Posterior vena cava (tissue), 2 donors: ENCODE measurements around the gene TC2N. TPM values are rescaled to one million over a fixed set of nuclear protein-coding genes. Genes with fewer than 3 reads are reported as not detected.
"Not testable (repeated sequence)": the region's sequence is repeated elsewhere in the genome, so short reads cannot be mapped to it uniquely, and the experiment has no call there.

Experiments used
- DNase-seq: peaks from one replicate; pipeline ENCODE4 v3.0.0-alpha.2; 2020; ENCODE audit warnings: low spot score
- intact Hi-C, 2 donors: fragments of 100-400 bp; cut with DNase I; formaldehyde crosslinking; loops; one replicate each; pipeline versions ENCODE4 v1.14.1 to v1.14.2; 2022 to 2023
- long read RNA-seq, 2 donors: library from polyadenylated mRNA; unstranded; transcript quantifications; one replicate each; pipeline ENCODE4 v2.0.0, GENCODE V29; 2020 to 2021
- total RNA-seq, 2 donors: library from RNA; stranded (reverse); fragmentation: NEBNext Ultra II Directional; extraction: Animal tissue kit (Norgen Biotek cat#: 25700); gene quantifications; one replicate each; pipeline ENCODE4 v1.2.1, GENCODE V29; 2021
- donor health status: DM: yes; HTN: yes; CAD: no.
- donor health status: DM: yes; HTN: yes; CAD: no.

TC2N gene
- total RNA-seq, result 10 to 100 TPM; 12.7 to 28.3 TPM
- long read RNA-seq, donor 1, partial matches to known transcripts, result 0 of 1 reads
- long read RNA-seq, donor 1, other reads (novel, unspliced or antisense), result 1 of 1 reads
- long read RNA-seq, donor 2, partial matches to known transcripts, result 1 of 8 reads
- long read RNA-seq, donor 2, other reads (novel, unspliced or antisense), result 6 of 8 reads

GRCh38 chr14:91867316-91867988 is at the start of gene TC2N:
Gene TC2N (minus strand): TSS chr14:91867536. CDS start chr14:91813769, 53,767 bp downstream.
- DNase-seq, result no peak
- intact Hi-C loops, result no loop called here

- DNase-seq, result no peak
- intact Hi-C loops, result no loop called here
Measured at GRCh38 chr14:91912035-91912434, 44.7 kb upstream of the TC2N start.

GRCh38 chr14:91911474-91912032 is 44.2 kb upstream of the TC2N start:
- no peak for DNase-seq
- intact Hi-C loops, result no loop called here

GRCh38 chr14:91910196-91910595 is 42.9 kb upstream of the TC2N start:
- no peak for DNase-seq
- intact Hi-C loops, result no loop called here

- DNase-seq, result no peak
- intact Hi-C loops, result no loop called here
Measured at GRCh38 chr14:91906374-91906773, 39.0 kb upstream of the TC2N start.

- DNase-seq, result no peak
- intact Hi-C loops, result no loop called here
Measured at GRCh38 chr14:91904956-91905645, 37.8 kb upstream of the TC2N start.

- intact Hi-C loops, result no loop called here
- no peak for DNase-seq
Measured at GRCh38 chr14:91904483-91904882, 37.1 kb upstream of the TC2N start.

- DNase-seq, result no peak
- intact Hi-C loops, result no loop called here
Measured at GRCh38 chr14:91903070-91903469, 35.7 kb upstream of the TC2N start.

- intact Hi-C loops, result no loop called here
- no peak for DNase-seq
Measured at GRCh38 chr14:91902336-91902735, 35.0 kb upstream of the TC2N start.

- intact Hi-C loops, result no loop called here
- DNase-seq, result no peak
Measured at GRCh38 chr14:91901449-91902226, 34.3 kb upstream of the TC2N start.

- intact Hi-C loops, result no loop called here
- no peak for DNase-seq
Measured at GRCh38 chr14:91899806-91900205, 32.5 kb upstream of the TC2N start.

GRCh38 chr14:91899213-91899612 is 31.9 kb upstream of the TC2N start:
- intact Hi-C loops, result no loop called here
- no peak for DNase-seq

GRCh38 chr14:91898372-91898771 is 31.0 kb upstream of the TC2N start:
- DNase-seq, result no peak
- intact Hi-C loops, result no loop called here

- DNase-seq, intact Hi-C loops: not testable (repeated sequence)
Measured at GRCh38 chr14:91897716-91898115, 30.4 kb upstream of the TC2N start.

GRCh38 chr14:91897106-91897701 is 29.9 kb upstream of the TC2N start:
- DNase-seq, result no peak

GRCh38 chr14:91896419-91896818 is 29.1 kb upstream of the TC2N start:
- no peak for DNase-seq
- intact Hi-C loops, result no loop called here

More at GRCh38 chr14:91897106-91897701, 29.9 kb upstream of the TC2N start:
- intact Hi-C loops, result no loop called here

- intact Hi-C loops, result no loop called here
- DNase-seq, result no peak
Measured at GRCh38 chr14:91893669-91894068, 26.3 kb upstream of the TC2N start.

GRCh38 chr14:91893007-91893406 is 25.7 kb upstream of the TC2N start:
- intact Hi-C loops, result no loop called here

GRCh38 chr14:91891721-91892220 is 24.4 kb upstream of the TC2N start:
- intact Hi-C loops, result no loop called here
- no peak for DNase-seq

More at GRCh38 chr14:91893007-91893406, 25.7 kb upstream of the TC2N start:
- no peak for DNase-seq
